ENCODE measurements around the gene CRIP3. TPM values are rescaled to one million over a fixed set of nuclear protein-coding genes. Genes with fewer than 3 reads are reported as not detected.

Gene CRIP3
- total and polyA plus RNA-seq, 2 of the 13 experiments (the other 11 are each of a cell fraction or from before 2014, with no cell fraction given), result 6.3 to 9.3 TPM

- no peak for TF ChIP-seq ZHX1 (CRISPR knock-in tag; IDR thresholded peaks at IDR 0.05; ENCODE audit: low read depth)
- TF ChIP-seq ESRRA (CRISPR knock-in tag; IDR thresholded peaks at IDR 0.05; ENCODE audit: low read depth), result 0 out of 2 replicates have a peak, but pooled peaks have one; percentile 0
- TF ChIP-seq ARID3A (IDR thresholded peaks at IDR 0.05; ENCODE audit: low read depth, low read length), result no peak
- TF ChIP-seq DPF2 (CRISPR knock-in tag; IDR thresholded peaks at IDR 0.05; ENCODE audit: borderline replicate concordance, low read depth), result no peak
- no peak for TF ChIP-seq REPIN1 (CRISPR knock-in tag; IDR thresholded peaks at IDR 0.05; ENCODE audit: borderline replicate concordance, low read depth)
- TF ChIP-seq ZNF572 (CRISPR knock-in tag; IDR thresholded peaks at IDR 0.05), result no peak
- no peak for TF ChIP-seq PCBP2 (optimal IDR thresholded peaks at IDR 0.05; ENCODE audit: low read depth, low read length, poor library complexity, severe bottlenecking)
- TF ChIP-seq MNT (IDR thresholded peaks at IDR 0.05), result no peak
- no peak for TF ChIP-seq RARA (CRISPR knock-in tag; IDR thresholded peaks at IDR 0.05)
- no peak for TF ChIP-seq ISX (CRISPR knock-in tag; conservative IDR thresholded peaks at IDR 0.05)
- TF ChIP-seq ZNF362 (CRISPR knock-in tag; IDR thresholded peaks at IDR 0.05; ENCODE audit: borderline replicate concordance), result no peak
- TF ChIP-seq NR2F6 (IDR thresholded peaks at IDR 0.05), result no peak
- TF ChIP-seq NR2F6 (CRISPR knock-in tag; IDR thresholded peaks at IDR 0.05), result no peak
- no peak for TF ChIP-seq FIP1L1 (IDR thresholded peaks at IDR 0.05; ENCODE audit: borderline replicate concordance, insufficient read depth, low read depth, low read length)
- no peak for TF ChIP-seq GATAD1 (CRISPR knock-in tag; IDR thresholded peaks at IDR 0.05)
- TF ChIP-seq ZNF562 (CRISPR knock-in tag; IDR thresholded peaks at IDR 0.05; ENCODE audit: borderline replicate concordance), result no peak
- TF ChIP-seq MZF1 (CRISPR knock-in tag; IDR thresholded peaks at IDR 0.05; ENCODE audit: borderline replicate concordance), result no peak
- TF ChIP-seq ZMAT5 (CRISPR knock-in tag; IDR thresholded peaks at IDR 0.05; ENCODE audit: borderline replicate concordance, low read depth), result no peak
- TF ChIP-seq ZNF768 (CRISPR knock-in tag; IDR thresholded peaks at IDR 0.05), result no peak
These were observed 34.3 kb downstream of the CRIP3 start (continued) for GRCh38 chr6:43274127-43274915.
